Left lung (tissue), 10 donors: Measurements from ENCODE around the gene GHRH. TPM values are rescaled to one million over a fixed set of nuclear protein-coding genes. Genes with fewer than 3 reads are reported as not detected.

Experiments used
- ATAC-seq: fragments of 200-7000 bp; cut with Tn5 transposase; one replicate; pipeline ENCODE4 v1.9.1; 2020; ENCODE audit warnings: moderate library complexity
- DNase-seq, 4 donors: peaks; one replicate each; pipeline ENCODE4 v3.0.0-alpha.2; 2013 to 2020
- H3K27ac ChIP-seq, 2 donors: fragments of 200-600 bp; sonication (generic) in 1 of 2; one replicate each; pipeline versions ENCODE4 v1.5.0 to v1.8.0; 2020 to 2021
- H3K27me3 ChIP-seq, 2 donors: fragments of 200-600 bp; sonication (generic) in 1 of 2; one replicate each; pipeline versions ENCODE4 v1.5.0 to v1.8.0; 2020 to 2021
- H3K36me3 ChIP-seq, 2 donors: fragments of 200-600 bp; sonication (generic) in 1 of 2; one replicate each; pipeline versions ENCODE4 v1.5.0 to v1.8.0; 2020 to 2021
- H3K4me1 ChIP-seq, 2 donors: fragments of 200-600 bp; one replicate each; pipeline ENCODE4 v1.8.0; 2021
- H3K4me3 ChIP-seq, 2 donors: fragments of 200-600 bp; sonication (generic) in 1 of 2; one replicate each; pipeline versions ENCODE4 v1.5.0 to v1.8.0; 2020 to 2021; ENCODE audit warnings: mild to moderate bottlenecking in 1 of 2
- H3K9me3 ChIP-seq, 2 donors: fragments of 200-600 bp; sonication (generic) in 1 of 2; one replicate each; pipeline versions ENCODE4 v1.5.0 to v1.8.0; 2020 to 2021
- intact Hi-C, 2 donors: fragments of 100-400 bp; cut with DNase I; formaldehyde crosslinking; loops; one replicate each; pipeline versions ENCODE4 v1.11.2 to v1.14.2; 2022
- polyA plus RNA-seq, 6 donors: library from polyadenylated mRNA; unstranded; fragments of 120-200 nt; gene quantifications; one replicate each; pipeline ENCODE4 v1.2.1, GENCODE V29; 2013; ENCODE audit not compliant: insufficient read length in 6 of 6
- total RNA-seq, 2 donors: library from RNA; stranded (reverse); fragmentation: NEBNext Ultra II Directional; extraction: Animal tissue kit (Norgen Biotek cat#: 25700); gene quantifications; one replicate each; pipeline ENCODE4 v1.2.1, GENCODE V29; 2021
- TF ChIP-seq, protein P1 (sequence below), 2 donors: fragments of 200-600 bp; sonication (generic) in 1 of 2; IDR thresholded peaks; one replicate each; pipeline versions ENCODE4 v1.5.0 to v1.8.0; 2021; ENCODE audit warnings: antibody characterized with exemption in 2 of 2
- donor health status: DM: no; HTN: yes; CAD: no.
- donor health status: DM: no; HTN: no; CAD: no.

Gene GHRH
- total and polyA plus RNA-seq, 8 donors = not detected

GRCh38 chr20:37225146-37225545 is 36.5 kb downstream of the GHRH start:
- Histone ChIP-seq H3K4me1 (peaks cover 0 to 25% of the 10 kb centered on the region in 2 donors), H3K27ac (no peak overlapping the region), H3K4me3 (no peak overlapping the region), H3K27me3 (no peaks in the 10 kb centered on the region), H3K36me3 (peaks cover 11 to 76% of the 10 kb centered on the region in 2 donors), H3K9me3 (no peaks in the 10 kb centered on the region)
- no peak for ATAC-seq
- TF ChIP-seq, protein P1, sequence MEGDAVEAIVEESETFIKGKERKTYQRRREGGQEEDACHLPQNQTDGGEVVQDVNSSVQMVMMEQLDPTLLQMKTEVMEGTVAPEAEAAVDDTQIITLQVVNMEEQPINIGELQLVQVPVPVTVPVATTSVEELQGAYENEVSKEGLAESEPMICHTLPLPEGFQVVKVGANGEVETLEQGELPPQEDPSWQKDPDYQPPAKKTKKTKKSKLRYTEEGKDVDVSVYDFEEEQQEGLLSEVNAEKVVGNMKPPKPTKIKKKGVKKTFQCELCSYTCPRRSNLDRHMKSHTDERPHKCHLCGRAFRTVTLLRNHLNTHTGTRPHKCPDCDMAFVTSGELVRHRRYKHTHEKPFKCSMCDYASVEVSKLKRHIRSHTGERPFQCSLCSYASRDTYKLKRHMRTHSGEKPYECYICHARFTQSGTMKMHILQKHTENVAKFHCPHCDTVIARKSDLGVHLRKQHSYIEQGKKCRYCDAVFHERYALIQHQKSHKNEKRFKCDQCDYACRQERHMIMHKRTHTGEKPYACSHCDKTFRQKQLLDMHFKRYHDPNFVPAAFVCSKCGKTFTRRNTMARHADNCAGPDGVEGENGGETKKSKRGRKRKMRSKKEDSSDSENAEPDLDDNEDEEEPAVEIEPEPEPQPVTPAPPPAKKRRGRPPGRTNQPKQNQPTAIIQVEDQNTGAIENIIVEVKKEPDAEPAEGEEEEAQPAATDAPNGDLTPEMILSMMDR (IDR thresholded peaks at IDR 0.05) = no peak
- intact Hi-C loops = no loop called here
- no peak for DNase-seq

GRCh38 chr20:37223053-37223452 is 38.6 kb downstream of the GHRH start:
- intact Hi-C loops = no loop called here
- DNase-seq (peak in 2 of 4 donors; percentile 9 to 48), ATAC-seq (peak; percentile 95)
- no peaks in the 10 kb centered on the region for H3K9me3 ChIP-seq
- no peaks in the 10 kb centered on the region for H3K27me3 ChIP-seq
- TF ChIP-seq, protein P1 (IDR thresholded peaks at IDR 0.05) = no peak
- H3K4me1 ChIP-seq = peaks cover 0 to 26% of the 10 kb centered on the region in 2 donors
- no peak overlapping the region for H3K4me3 ChIP-seq
- peaks cover 5 to 67% of the 10 kb centered on the region in 2 donors for H3K36me3 ChIP-seq
- peak overlapping the region in 1 of 2 donors; percentile 43 for H3K27ac ChIP-seq

- Histone ChIP-seq H3K4me1 (peaks cover 0 to 26% of the 10 kb centered on the region in 2 donors), H3K27ac (no peak overlapping the region), H3K27me3 (no peaks in the 10 kb centered on the region), H3K36me3 (peaks cover 5 to 67% of the 10 kb centered on the region in 2 donors), H3K9me3 (no peaks in the 10 kb centered on the region), H3K4me3 (no peak overlapping the region)
- DNase-seq (no peak), ATAC-seq (no peak)
- intact Hi-C loops = no loop called here
- TF ChIP-seq, protein P1 (IDR thresholded peaks at IDR 0.05) = no peak
These were observed 39.5 kb downstream of the GHRH start for GRCh38 chr20:37222086-37222485.

DNA sequence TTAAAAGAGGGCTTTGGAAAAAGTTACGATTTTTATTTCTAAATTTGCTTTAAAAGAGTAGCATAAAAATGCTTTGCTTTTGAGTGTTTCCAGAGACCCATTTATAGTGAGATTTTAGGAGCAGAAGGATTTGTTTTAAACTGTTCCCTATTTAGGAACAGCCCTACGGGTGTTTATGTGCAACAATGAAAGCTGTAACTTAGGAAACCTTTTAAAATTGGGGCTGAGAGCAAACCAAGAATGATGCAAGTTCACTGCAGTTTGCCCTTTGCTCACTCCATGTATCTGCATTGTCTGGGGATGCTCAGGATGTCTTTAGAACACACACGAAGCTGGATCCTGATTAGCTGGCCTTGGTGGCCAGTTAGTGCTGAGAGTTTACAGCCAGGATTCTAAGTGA is 40.9 kb downstream of the GHRH start:
- peaks cover 5 to 67% of the 10 kb centered on the region in 2 donors for H3K36me3 ChIP-seq
- no peaks in the 10 kb centered on the region for H3K9me3 ChIP-seq
- H3K4me1 ChIP-seq = peaks cover 0 to 26% of the 10 kb centered on the region in 2 donors
- ATAC-seq (no peak), DNase-seq (no peak)
- intact Hi-C loops = no loop called here
- H3K27me3 ChIP-seq = no peaks in the 10 kb centered on the region
- no peak overlapping the region for H3K27ac ChIP-seq
- no peak overlapping the region for H3K4me3 ChIP-seq
- TF ChIP-seq, protein P1 (IDR thresholded peaks at IDR 0.05) = no peak

- Histone ChIP-seq H3K4me1 (peaks cover 0 to 26% of the 10 kb centered on the region in 2 donors), H3K27ac (no peak overlapping the region), H3K4me3 (no peak overlapping the region), H3K27me3 (no peaks in the 10 kb centered on the region), H3K9me3 (no peaks in the 10 kb centered on the region), H3K36me3 (peaks cover 5 to 67% of the 10 kb centered on the region in 2 donors)
- intact Hi-C loops = no loop called here
- TF ChIP-seq, protein P1 (IDR thresholded peaks at IDR 0.05) = no peak
- no peak for ATAC-seq
- DNase-seq = no peak
These were observed 41.6 kb downstream of the GHRH start for GRCh38 chr20:37219751-37220668.
